MG63 (cell line): ENCODE results near the gene GDF7. TPM values are rescaled to one million over a fixed set of nuclear protein-coding genes. Genes with fewer than 3 reads are reported as not detected.
"Not testable (repeated sequence)": the region's sequence is repeated elsewhere in the genome, so short reads cannot be mapped to it uniquely, and the experiment has no call there.

Experiments
- DNase-seq: peaks from one replicate; pipeline ENCODE4 v3.0.0-alpha.2; 2020
- H3K27me3 ChIP-seq: fragments of 250-450 bp; sonication (Bioruptor Pico); 2 replicates; pipeline ENCODE4 v1.5.1; 2020; ENCODE audit warnings: mild to moderate bottlenecking, moderate library complexity
- H3K36me3 ChIP-seq: fragments of 250-450 bp; sonication (Bioruptor Pico); 2 replicates; pipeline ENCODE4 v1.5.1; 2020; ENCODE audit warnings: mild to moderate bottlenecking, moderate library complexity
- H3K4me3 ChIP-seq: fragments of 250-450 bp; sonication (Bioruptor Pico); 2 replicates; pipeline ENCODE4 v1.5.1; 2020; ENCODE audit warnings: mild to moderate bottlenecking, moderate library complexity
- H3K9me3 ChIP-seq: fragments of 250-450 bp; sonication (Bioruptor Pico); 2 replicates; pipeline ENCODE4 v1.5.1; 2020; ENCODE audit warnings: mild to moderate bottlenecking, moderate library complexity
- total RNA-seq: library from RNA; depleted of rRNA; stranded (reverse); fragments of >200 nt; shearing (Covaris generic); gene quantifications from 2 replicates; pipeline ENCODE4 v1.2.3, GENCODE V29; 2014; ENCODE audit warnings: low replicate concordance

Gene GDF7
- total RNA-seq, 1 experiment from 2014 or later, result not detected

DNA sequence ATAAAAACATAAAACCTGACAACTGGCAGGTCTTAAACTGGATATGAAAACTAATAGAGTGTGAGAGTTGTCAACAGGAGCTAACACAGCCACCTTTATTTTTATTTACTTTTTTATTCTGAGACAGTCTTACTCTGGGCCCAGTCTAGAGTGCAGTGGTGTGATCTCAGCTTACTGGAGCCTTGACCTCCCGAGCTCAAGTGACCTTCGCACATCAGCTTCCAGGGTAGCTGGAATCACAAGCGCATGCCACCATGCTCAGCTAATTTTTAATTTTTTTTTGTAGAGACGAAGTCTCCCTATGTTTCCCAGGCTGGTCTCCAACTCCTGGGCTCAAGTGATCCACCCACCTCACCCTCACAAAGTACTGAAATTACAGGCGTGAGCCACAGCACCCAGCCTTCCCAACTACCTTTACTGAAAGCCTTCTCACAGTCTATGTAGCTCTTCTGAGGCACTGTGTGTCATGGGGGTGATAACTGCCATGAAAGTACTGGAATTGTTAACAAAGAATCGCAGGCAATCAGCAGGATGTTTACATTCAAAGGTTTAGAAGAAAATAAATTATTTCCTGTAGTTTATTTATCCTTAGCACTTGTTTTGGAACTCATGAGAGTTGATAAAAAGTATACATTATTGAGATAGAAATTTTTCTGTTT is 24.3 kb downstream of the GDF7 start:
- H3K4me3 ChIP-seq, result no peak overlapping the region
- no peak for DNase-seq
- H3K27me3 ChIP-seq, result no peaks in the 10 kb centered on the region
- H3K9me3 ChIP-seq, result no peaks in the 10 kb centered on the region
- no peaks in the 10 kb centered on the region for H3K36me3 ChIP-seq

DNA sequence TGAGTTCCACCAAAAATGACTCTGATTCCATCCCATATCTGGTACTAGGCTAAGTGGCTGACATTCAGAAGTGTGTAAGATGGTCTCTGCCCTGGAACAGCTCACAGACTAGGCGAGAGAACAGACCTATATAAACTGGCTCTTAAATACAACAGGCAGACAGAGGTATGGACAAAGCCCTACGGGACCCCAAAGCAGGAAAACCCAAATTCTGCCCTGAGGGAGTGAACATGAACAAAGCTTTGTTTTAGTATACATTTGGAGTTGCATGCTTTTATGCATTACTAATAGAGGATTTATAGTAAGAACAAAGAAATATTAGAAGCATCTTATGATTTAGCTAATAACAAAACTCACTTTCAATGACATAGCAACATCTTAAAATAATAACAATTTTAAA is 25.1 kb downstream of the GDF7 start:
- no peak for DNase-seq
- Histone ChIP-seq H3K4me3 (no peak overlapping the region), H3K27me3 (no peaks in the 10 kb centered on the region), H3K36me3 (no peaks in the 10 kb centered on the region), H3K9me3 (no peaks in the 10 kb centered on the region)

DNA sequence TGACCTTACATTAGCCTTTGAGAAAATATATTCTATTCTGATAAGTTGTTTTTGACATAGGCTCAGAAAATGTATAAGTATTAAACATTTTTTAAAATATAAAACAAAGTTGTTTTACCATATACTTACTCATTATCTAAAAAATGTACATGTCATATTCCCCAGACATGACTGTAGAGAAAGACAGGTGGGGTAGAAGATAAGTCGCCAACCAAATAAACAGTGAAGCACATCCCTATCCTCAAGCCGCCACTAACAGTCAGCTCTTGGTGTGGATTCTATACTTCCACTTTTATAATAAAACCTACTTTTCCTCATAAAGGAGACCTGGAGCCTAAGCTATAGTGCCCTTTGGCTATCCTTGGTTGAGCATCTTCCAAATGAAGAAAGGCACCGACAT is 26.4 kb downstream of the GDF7 start:
- Histone ChIP-seq H3K36me3 (no peaks in the 10 kb centered on the region), H3K4me3 (no peak overlapping the region), H3K9me3 (no peaks in the 10 kb centered on the region), H3K27me3 (no peaks in the 10 kb centered on the region)
- DNase-seq, result no peak

DNA sequence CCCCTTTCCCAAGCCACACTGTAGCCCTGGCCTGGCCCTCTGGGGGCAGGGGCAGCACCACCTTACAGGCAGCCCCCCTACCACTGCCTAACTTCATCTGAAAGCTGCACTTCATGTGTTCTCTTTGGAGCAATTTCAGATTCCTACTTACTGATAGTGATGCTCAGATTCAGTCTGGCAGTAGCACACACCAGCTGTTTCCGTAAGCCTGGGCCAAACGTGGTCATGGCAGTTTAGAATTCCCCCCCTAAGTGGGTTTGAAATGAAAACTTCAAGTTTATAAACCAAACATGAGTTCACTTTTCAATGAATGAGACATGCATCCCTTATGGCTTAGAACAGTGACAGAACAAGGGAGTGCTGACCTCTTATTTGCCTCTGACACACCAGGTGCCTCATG is 29.4 kb downstream of the GDF7 start:
- peaks cover 4% of the 10 kb centered on the region; the same call in 1 of the 2 replicates for H3K36me3 ChIP-seq
- H3K4me3 ChIP-seq, result no peak overlapping the region
- no peaks in the 10 kb centered on the region for H3K9me3 ChIP-seq
- DNase-seq, result no peak
- no peaks in the 10 kb centered on the region for H3K27me3 ChIP-seq

DNA sequence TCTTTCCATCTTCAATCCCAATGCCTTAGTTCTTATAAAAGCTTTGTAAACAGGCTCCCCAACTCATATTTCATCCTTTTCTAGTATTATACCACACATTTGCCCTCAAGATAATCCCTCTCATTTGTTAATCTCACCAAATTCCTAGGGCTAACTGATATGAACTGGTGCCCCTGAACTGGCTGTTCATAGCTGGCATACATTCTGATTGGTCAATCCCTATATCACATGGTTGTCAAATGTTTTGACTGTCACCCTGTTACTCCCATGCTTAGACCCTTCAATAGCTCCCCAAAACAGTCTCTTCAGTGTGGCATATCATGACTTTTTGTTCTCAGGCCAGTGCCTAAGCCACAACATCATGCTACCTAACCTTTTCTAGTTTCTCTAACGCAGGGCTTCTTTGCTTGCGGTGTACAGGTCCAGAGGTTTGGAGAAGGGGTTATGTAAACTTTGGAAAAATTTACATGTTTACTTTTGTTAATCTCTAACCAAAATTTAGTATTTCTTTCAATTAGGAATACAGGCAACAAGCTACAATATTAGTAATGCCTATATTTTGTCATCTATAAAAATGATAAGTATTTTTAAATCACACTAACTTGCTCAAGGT is 30.5 kb downstream of the GDF7 start:
- peaks cover 4% of the 10 kb centered on the region; the same call in 1 of the 2 replicates for H3K36me3 ChIP-seq
- H3K4me3 ChIP-seq, result no peak overlapping the region
- no peaks in the 10 kb centered on the region for H3K9me3 ChIP-seq
- no peak for DNase-seq
- H3K27me3 ChIP-seq, result no peaks in the 10 kb centered on the region

DNA sequence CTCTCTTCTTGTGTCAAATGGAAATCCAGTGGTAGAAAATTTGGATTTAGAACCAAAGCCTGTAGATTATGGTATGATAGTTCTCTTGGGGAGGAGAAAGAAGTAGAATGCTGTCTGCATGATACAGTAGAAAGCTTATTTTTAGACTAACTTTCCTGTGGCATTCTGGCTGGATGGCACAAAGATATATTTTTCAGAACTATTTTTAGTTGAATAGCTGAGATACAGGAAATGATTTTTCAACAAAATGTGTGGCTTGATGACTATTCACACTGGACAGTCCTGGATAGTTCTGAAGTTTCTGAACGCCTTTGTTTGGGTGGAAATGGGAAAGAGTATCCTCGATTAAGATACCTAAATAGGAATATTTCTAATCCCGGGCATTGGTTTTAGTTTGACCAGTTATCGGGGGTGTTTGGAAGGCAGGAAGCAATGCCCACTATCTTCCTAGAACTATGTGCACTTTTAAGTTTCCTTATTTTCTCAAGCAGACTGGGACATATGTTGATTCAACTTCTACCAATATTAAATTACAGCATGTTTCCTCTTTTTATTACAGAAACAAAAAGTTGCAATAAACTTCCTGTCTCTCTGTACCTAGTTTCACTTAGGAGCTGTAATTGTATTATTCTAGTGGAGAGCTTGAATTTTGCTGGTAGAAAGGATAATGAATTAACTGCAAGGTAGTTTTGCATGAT is 32.1 kb downstream of the GDF7 start:
- no peak overlapping the region for H3K4me3 ChIP-seq

DNA sequence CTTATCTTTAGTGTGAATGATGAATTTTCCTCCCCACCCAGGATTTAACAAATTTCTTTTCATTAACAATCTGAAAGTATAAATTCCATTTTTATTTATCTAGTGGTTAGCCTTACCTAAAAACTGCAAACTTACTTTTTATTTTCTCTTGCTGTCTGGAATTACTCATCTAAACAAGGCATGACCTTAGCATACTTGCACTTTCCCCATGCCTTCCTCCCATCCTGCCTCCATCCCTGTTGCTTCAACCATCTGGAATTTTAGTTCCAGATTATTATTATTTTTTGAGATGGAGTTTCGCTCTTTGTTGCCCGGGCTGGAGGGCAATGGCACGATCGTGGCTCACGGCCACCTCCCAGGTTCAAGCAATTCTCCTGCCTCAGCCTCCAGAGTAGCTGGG is 35.6 kb downstream of the GDF7 start:
- no peaks in the 10 kb centered on the region for H3K27me3 ChIP-seq
- H3K36me3 ChIP-seq, result peaks cover 4% of the 10 kb centered on the region; the same call in 1 of the 2 replicates
- no peaks in the 10 kb centered on the region for H3K9me3 ChIP-seq
- no peak for DNase-seq
- H3K4me3 ChIP-seq, result no peak overlapping the region

More for the DNA sequence above, 32.1 kb downstream of the GDF7 start:
- no peaks in the 10 kb centered on the region for H3K27me3 ChIP-seq
- no peak for DNase-seq
- H3K9me3 ChIP-seq, result no peaks in the 10 kb centered on the region
- H3K36me3 ChIP-seq, result peaks cover 4% of the 10 kb centered on the region; the same call in 1 of the 2 replicates

DNA sequence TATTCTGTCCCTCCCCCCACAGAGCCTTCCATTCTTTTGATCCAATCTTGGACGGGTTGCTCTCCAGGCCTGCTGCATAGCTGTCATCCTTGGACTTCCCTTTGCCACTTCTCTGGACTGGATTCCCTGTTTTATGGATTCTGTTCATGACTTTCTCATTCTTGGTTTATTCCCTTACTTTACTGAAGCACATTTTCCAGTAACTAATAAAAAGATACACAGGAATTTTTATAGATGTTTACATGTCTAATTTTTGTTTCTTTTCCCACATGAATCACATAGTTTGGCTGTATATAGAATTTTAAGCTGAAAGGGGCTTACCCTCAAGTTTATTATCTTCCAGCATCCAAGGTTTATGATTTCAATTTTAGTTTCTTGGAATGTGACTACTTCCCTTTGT is 37.9 kb downstream of the GDF7 start:
- no peaks in the 10 kb centered on the region for H3K9me3 ChIP-seq
- no peaks in the 10 kb centered on the region for H3K27me3 ChIP-seq
- H3K4me3 ChIP-seq, result no peak overlapping the region
- DNase-seq, result no peak
- H3K36me3 ChIP-seq, result peaks cover 4% of the 10 kb centered on the region; the same call in 1 of the 2 replicates

DNA sequence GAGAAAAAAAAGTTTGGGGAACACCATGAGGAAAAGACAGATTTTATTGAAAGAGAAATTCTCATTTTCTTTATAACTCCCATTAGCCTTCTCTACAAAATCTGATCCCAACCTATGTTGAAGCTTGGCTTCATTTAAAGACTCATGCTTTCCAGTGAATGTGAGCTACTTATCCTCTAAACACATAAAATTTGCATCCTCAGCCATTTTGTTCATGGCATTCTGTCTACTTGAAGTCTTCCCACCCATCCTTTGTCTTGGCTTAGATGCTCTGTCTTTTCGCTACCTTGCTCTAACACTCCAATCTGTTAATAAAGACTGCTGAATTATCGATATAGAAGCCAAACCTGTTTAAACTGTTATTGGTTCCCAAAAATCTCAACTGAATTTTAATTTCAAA is 39.3 kb downstream of the GDF7 start:
- Histone ChIP-seq H3K27me3 (no peaks in the 10 kb centered on the region), H3K4me3 (no peak overlapping the region), H3K36me3 (peaks cover under 1% of the 10 kb centered on the region; the same call in 1 of the 2 replicates), H3K9me3 (no peaks in the 10 kb centered on the region)
- no peak for DNase-seq

DNA sequence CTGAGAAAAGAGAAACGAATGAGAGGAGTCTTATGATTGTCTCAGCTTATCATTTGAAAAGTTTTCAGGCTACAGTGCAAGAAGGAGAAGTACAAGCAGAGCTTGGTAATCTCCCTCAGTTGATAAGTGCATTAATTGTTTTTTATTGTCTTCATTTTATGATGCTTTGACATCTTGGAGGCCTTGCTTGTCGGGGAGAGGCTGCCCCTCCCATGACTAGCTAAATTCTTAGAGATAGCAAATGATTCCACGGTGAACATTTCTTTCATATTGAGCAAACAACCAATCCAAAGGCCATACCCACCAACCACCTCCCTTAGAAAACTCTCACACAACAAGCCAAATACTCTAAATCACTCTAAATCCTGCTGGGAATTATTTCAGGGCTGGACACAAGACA is 39.8 kb downstream of the GDF7 start:
- DNase-seq, result no peak
- Histone ChIP-seq H3K4me3 (no peak overlapping the region), H3K27me3 (no peaks in the 10 kb centered on the region)

DNA sequence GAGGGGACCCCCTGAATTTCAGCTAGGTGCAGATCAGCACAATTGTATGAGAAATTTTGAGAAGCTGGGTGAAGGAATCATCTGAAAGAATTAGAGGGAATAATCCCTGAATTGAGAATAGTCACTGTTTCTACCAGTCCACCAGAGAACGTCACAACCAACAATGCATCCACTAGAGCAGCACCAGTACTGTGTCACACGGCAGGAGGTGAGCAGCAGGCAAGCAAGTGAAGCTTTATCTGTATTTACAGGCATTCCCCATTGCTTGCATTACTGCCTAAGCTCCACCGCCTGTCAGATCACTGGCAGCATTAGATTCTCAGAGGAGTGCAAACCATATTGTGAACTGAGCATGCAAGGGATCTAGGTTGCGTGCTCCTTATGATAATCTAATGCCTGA is 40.7 kb downstream of the GDF7 start:
- no peak for DNase-seq
- no peak overlapping the region for H3K4me3 ChIP-seq
- no peaks in the 10 kb centered on the region for H3K36me3 ChIP-seq
- no peaks in the 10 kb centered on the region for H3K9me3 ChIP-seq
- H3K27me3 ChIP-seq, result no peaks in the 10 kb centered on the region

More for the DNA sequence above, 39.8 kb downstream of the GDF7 start:
- no peaks in the 10 kb centered on the region for H3K36me3 ChIP-seq
- H3K9me3 ChIP-seq, result no peaks in the 10 kb centered on the region

DNA sequence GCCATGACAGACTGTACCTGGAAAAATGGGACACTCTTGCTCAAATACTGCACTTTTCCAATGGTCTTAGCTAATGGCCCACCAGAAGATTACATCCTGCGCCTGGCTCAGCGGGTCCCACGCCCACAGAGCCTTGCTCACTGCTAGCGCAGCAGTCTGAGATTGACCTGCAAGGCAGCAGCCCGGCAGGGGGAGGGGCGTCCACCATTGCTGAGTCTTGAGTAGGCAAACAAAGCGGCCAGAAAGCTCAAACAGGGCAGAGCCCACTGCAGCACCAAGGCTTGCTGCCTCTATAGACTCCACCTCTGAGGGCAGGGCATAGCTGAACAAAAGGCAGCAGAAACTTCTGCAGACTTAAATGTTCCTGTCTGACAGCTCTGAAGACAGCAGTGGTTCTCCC is 44.7 kb downstream of the GDF7 start:
- H3K4me3 ChIP-seq, H3K36me3 ChIP-seq, H3K9me3 ChIP-seq, H3K27me3 ChIP-seq, DNase-seq: not testable (repeated sequence)

DNA sequence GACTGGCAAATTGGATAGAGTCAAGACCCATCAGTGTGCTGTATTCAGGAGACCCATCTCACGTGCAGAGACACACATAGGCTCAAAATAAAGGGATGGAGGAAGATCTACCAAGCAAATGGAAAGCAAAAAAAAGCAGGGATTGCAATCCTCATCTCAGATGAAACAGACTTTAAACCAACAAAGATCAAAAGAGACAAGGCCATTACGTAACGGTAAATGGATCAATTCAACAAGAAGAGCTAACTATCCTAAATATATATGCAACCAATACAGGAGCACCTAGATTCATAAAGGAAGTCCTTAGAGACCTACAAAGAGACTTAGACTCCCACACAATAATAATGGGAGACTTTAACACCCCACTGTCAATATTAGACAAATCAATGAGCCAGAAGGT is 46.6 kb downstream of the GDF7 start:
- H3K4me3 ChIP-seq, H3K36me3 ChIP-seq, DNase-seq, H3K9me3 ChIP-seq, H3K27me3 ChIP-seq: not testable (repeated sequence)

DNA sequence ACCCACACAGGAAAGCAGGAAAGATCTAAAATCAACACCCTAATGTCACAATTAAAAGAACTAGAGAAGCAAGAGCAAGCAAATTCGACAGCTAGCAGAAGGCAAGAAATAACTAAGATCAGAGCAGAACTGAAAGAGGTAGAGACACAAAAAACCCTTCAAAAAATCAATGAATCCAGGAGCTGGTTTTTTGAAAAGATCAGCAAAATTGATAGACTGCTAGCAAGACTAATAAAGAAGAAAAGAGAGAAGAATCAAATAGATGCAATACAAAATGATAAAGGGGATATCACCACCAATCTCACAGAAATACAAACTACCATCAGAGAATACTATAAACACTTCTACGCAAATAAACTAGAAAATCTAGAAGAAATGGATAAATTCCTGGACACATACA is 47.5 kb downstream of the GDF7 start:
- H3K27me3 ChIP-seq, H3K36me3 ChIP-seq, DNase-seq, H3K4me3 ChIP-seq, H3K9me3 ChIP-seq: not testable (repeated sequence)

DNA sequence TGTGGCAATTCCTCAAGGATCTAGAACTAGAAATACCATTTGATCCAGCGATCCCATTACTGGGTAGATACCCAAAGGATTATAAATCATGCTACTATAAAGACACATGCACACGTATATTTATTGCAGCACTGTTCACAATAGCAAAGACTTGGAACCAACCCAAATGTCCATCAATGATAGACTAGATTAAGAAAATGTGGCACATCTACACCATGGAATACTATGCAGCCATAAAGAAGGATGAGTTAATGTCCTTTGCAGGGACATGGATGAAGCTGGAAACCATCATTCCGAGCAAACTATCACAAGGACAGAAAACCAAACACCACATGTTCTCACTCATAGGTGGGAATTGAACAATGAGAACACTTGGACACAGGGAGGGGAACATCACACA is 49.2 kb downstream of the GDF7 start:
- not testable (repeated sequence) for H3K36me3 ChIP-seq, DNase-seq, H3K9me3 ChIP-seq, H3K27me3 ChIP-seq, H3K4me3 ChIP-seq

DNA sequence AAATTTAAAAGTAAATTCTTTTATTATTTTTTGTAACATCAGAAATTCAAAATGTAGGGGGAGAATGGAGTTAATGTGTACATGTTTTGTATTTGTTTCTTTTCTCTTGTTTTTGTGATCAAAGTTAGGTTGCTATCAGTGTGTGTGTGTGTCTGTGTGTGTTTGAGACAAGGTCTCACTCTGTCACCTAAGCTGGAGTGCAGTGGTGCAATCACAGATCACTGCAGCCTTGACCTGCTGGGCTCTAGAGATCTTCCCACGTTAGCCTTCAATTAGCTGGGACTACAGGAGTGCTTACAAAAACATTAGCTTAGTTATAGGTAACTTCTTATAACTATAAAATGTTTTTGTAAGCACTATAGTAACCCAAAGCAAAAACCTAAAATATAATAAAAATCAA is 50.7 kb downstream of the GDF7 start:
- DNase-seq, result no peak

DNA sequence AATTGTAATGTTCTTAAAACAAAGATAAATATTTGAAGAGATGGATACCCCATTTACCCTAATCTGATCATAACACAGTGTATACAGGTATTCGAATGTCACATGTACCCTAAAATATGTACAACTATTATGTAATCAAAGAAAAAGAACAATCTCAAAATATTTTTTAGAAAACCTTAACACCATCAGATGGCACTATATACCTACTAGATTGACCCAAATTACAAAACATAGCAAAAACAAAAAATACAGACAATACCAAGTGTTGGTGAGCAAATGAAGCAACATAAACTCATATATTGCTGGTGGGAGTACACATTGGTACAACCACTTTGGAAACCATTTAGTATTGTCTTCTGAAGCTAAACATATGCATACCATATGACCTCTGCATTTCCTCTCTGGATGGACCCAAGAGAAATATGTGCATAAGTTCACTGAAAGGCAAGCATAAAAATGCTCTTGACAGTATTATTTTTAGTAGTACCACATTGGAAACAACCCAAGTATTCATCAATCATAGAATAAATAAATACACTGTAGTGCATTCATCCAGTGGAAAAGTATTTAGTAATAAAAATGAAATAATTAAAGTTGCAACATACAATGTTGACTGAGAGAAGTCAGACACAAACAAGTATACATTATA is 55.8 kb downstream of the GDF7 start:
- Histone ChIP-seq H3K36me3 (no peaks in the 10 kb centered on the region; the same call in none of the 2 replicates), H3K27me3 (no peaks in the 10 kb centered on the region), H3K9me3 (peaks cover 5% of the 10 kb centered on the region), H3K4me3 (no peak overlapping the region)
- DNase-seq, result no peak

More for the DNA sequence above, 50.7 kb downstream of the GDF7 start:
- no peaks in the 10 kb centered on the region for H3K27me3 ChIP-seq
- no peak overlapping the region for H3K4me3 ChIP-seq
- no peaks in the 10 kb centered on the region; the same call in 1 of the 2 replicates for H3K36me3 ChIP-seq
- H3K9me3 ChIP-seq, result peaks cover 7% of the 10 kb centered on the region
